SK-N-MC (cell line): ENCODE results near the gene MIX23.

Experiments
- DNase-seq: peaks from one replicate; pipeline ENCODE4 v3.0.0-alpha.2; 2011; ENCODE audit warnings: low read depth, low spot score
- H3K27ac ChIP-seq: fragments of 200-600 bp; sonication (generic); 2 replicates; pipeline ENCODE4 v1.5.1; 2016; ENCODE audit warnings: mixed run types
- H3K36me3 ChIP-seq: fragments of 200-600 bp; sonication (generic); 2 replicates; pipeline ENCODE4 v1.6.1; 2017; ENCODE audit warnings: antibody characterized with exemption, low read length, mixed read lengths; ENCODE audit not compliant: insufficient read depth
- H3K4me3 ChIP-seq: fragments of 200-600 bp; sonication (generic); 2 replicates; pipeline ENCODE4 v1.5.1; 2016
- H3K9ac ChIP-seq: fragments of 200-600 bp; sonication (generic); 2 replicates; pipeline ENCODE4 v1.8.0; 2017; ENCODE audit warnings: mixed run types, mixed read lengths; ENCODE audit not compliant: insufficient read length
- H3K9me3 ChIP-seq: fragments of 200-600 bp; sonication (generic); 2 replicates; pipeline ENCODE4 v1.6.1; 2017; ENCODE audit warnings: low read depth, mild to moderate bottlenecking, antibody characterized with exemption, low read length, moderate library complexity, mixed read lengths
- EZH2 ChIP-seq: fragments of 200-600 bp; sonication (generic); IDR thresholded peaks from one replicate; pipeline ENCODE4 v1.6.1; 2017; ENCODE audit warnings: antibody characterized with exemption
- FOXP2 ChIP-seq: optimal IDR thresholded peaks from 2 replicates; pipeline ENCODE3; 2011; ENCODE audit warnings: mild to moderate bottlenecking, moderate library complexity; ENCODE audit not compliant: insufficient read depth; ENCODE audit errors: extremely low read length, control extremely low read depth
- POLR2AphosphoS5 ChIP-seq: IDR thresholded peaks from 2 replicates; pipeline ENCODE4 v1.6.1; 2012; ENCODE audit warnings: mild to moderate bottlenecking, low read depth, low read length, borderline replicate concordance

The MIX23 gene

GRCh38 chr3:122382888-122383666 is at the start of gene MIX23:
Gene MIX23, minus strand, starts transcription at chr3:122383231. Its CDS starts 7 bp downstream, at chr3:122383224.
- H3K36me3 ChIP-seq, result peaks cover 20% of the 10 kb centered on the region; the same call in 1 of the 2 replicates
- no peak for DNase-seq
- TF ChIP-seq POLR2AphosphoS5, result peak; percentile 83
- TF ChIP-seq EZH2, result no peak

GRCh38 chr3:122430371-122430770 is 47.3 kb upstream of the MIX23 start:
- H3K9ac ChIP-seq, result no peak overlapping the region
- H3K4me3 ChIP-seq, result no peak overlapping the region
- H3K27ac ChIP-seq, result 0 out of 2 replicates have a peak overlapping the region, but pooled peaks have one; percentile 10
- DNase-seq, result no peak
- H3K36me3 ChIP-seq, result peaks cover 88% of the 10 kb centered on the region
- TF ChIP-seq EZH2 (no peak), FOXP2 (no peak), POLR2AphosphoS5 (no peak)
- no peaks in the 10 kb centered on the region for H3K9me3 ChIP-seq

More at GRCh38 chr3:122382888-122383666, at the start of gene MIX23:
- Histone ChIP-seq H3K9me3 (no peaks in the 10 kb centered on the region), H3K4me3 (peak within 1 kb of the TSS; percentile 92), H3K9ac (peak within 1 kb of the TSS; percentile 94), H3K27ac (peak within 1 kb of the TSS; percentile 60; the same call in 1 of the 2 replicates)

- no peak overlapping the region for H3K9ac ChIP-seq
- H3K9me3 ChIP-seq, result no peaks in the 10 kb centered on the region
- H3K27ac ChIP-seq, result peak overlapping the region; percentile 23
- no peak overlapping the region for H3K4me3 ChIP-seq
- peaks cover 89% of the 10 kb centered on the region for H3K36me3 ChIP-seq
- no peak for TF ChIP-seq EZH2
- TF ChIP-seq POLR2AphosphoS5, result no peak
- TF ChIP-seq FOXP2, result no peak
- DNase-seq, result no peak
Observed at GRCh38 chr3:122427857-122428471, 44.9 kb upstream of the MIX23 start.

- TF ChIP-seq EZH2, result no peak
- no peak for TF ChIP-seq FOXP2
- no peak for TF ChIP-seq POLR2AphosphoS5
- DNase-seq, result no peak
- Histone ChIP-seq H3K9ac (no peak overlapping the region), H3K9me3 (no peaks in the 10 kb centered on the region), H3K4me3 (no peak overlapping the region), H3K36me3 (peaks cover 54% of the 10 kb centered on the region), H3K27ac (peak overlapping the region; percentile 56; the same call in 1 of the 2 replicates)
Observed at GRCh38 chr3:122421836-122422235, 38.8 kb upstream of the MIX23 start.

- TF ChIP-seq POLR2AphosphoS5, result no peak
- no peak for TF ChIP-seq FOXP2
- TF ChIP-seq EZH2, result no peak
- H3K9ac ChIP-seq, result no peak overlapping the region
- no peak overlapping the region; the same call in 1 of the 2 replicates for H3K4me3 ChIP-seq
- H3K9me3 ChIP-seq, result no peaks in the 10 kb centered on the region
- DNase-seq, result peak; percentile 73
- peaks cover 46% of the 10 kb centered on the region for H3K36me3 ChIP-seq
- peak overlapping the region; percentile 76 for H3K27ac ChIP-seq
Observed at GRCh38 chr3:122421101-122421500, 38.1 kb upstream of the MIX23 start.

GRCh38 chr3:122416966-122417365 is 33.9 kb upstream of the MIX23 start:
- Histone ChIP-seq H3K27ac (peak overlapping the region; percentile 74; the same call in 1 of the 2 replicates), H3K9ac (peak overlapping the region; percentile 88), H3K4me3 (peak overlapping the region; percentile 91), H3K36me3 (peaks cover 24% of the 10 kb centered on the region), H3K9me3 (no peaks in the 10 kb centered on the region)
- no peak for TF ChIP-seq EZH2
- no peak for TF ChIP-seq POLR2AphosphoS5
- TF ChIP-seq FOXP2, result no peak
- no peak for DNase-seq

- peak; percentile 96 for DNase-seq
- H3K9ac ChIP-seq, result peak within 1 kb of the TSS; percentile 88
- H3K36me3 ChIP-seq, result peaks cover 19% of the 10 kb centered on the region
- H3K27ac ChIP-seq, result peak within 1 kb of the TSS; percentile 74; the same call in 1 of the 2 replicates
- TF ChIP-seq POLR2AphosphoS5, result peak; percentile 99
- no peak for TF ChIP-seq FOXP2
- peak within 1 kb of the TSS; percentile 91 for H3K4me3 ChIP-seq
- H3K9me3 ChIP-seq, result no peaks in the 10 kb centered on the region
Observed at GRCh38 chr3:122415762-122416654, 33.0 kb upstream of the MIX23 start, which contains the start of gene WDR5B. Gene WDR5B, minus strand, starts transcription at chr3:122416062. Its CDS starts 534 bp downstream, at chr3:122415528.
